Keratinocyte (primary cell): ENCODE results near the gene GNAI1.

Source experiments
- CTCF ChIP-seq, 3 experiments: IDR thresholded peaks in 1 of 3; conservative IDR thresholded peaks in 1 of 3; optimal IDR thresholded peaks in 1 of 3; 2 replicates in 2 of 3; 3 replicates in 1 of 3; pipeline versions ENCODE3 to v1.5.1; 2011; ENCODE audit warnings: low read length in 3 of 3, mild to moderate bottlenecking in 3 of 3, moderate library complexity in 2 of 3, control low read depth in 1 of 3, inconsistent platforms in 1 of 3; ENCODE audit not compliant: insufficient read depth in 2 of 3; ENCODE audit errors: extremely low read depth in 1 of 3
- EZH2 ChIP-seq: IDR thresholded peaks from one replicate; pipeline ENCODE4 v1.6.1; 2012; ENCODE audit warnings: inconsistent platforms, mild to moderate bottlenecking, low read length, moderate library complexity

GRCh38 chr7:80216996-80217842 lies 82.6 kb downstream of the GNAI1 start:
- TF ChIP-seq CTCF (optimal IDR thresholded peaks at IDR 0.05 in 1 of 3, IDR thresholded peaks at IDR 0.05 in 1 of 3, conservative IDR thresholded peaks at IDR 0.05 in 1 of 3; ENCODE audit: extremely low read depth in 1 of 3, insufficient read depth in 2 of 3, low read length in 3 of 3) (no peak), EZH2 (no peak)
